Stimulated activated CD8-positive, alpha-beta memory T cell treated with anti-CD3 and anti-CD28 coated beads, Interleukin-15, amount 100 ng/mL, for 48 hours (primary cell): ENCODE measurements around the gene DNAI1.

Source experiments
- DNase-seq, 2 donors: peaks; one replicate each; pipeline ENCODE4 v3.0.0-alpha.2; 2020; ENCODE audit warnings: low read depth in 2 of 2

DNAI1 gene

GRCh38 chr9:34541540-34541939, 82.9 kb downstream of the DNAI1 start:
- no peak for DNase-seq

GRCh38 chr9:34544035-34544434, 85.4 kb downstream of the DNAI1 start:
- no peak for DNase-seq

- no peak for DNase-seq
Observed at GRCh38 chr9:34545497-34545896, 86.9 kb downstream of the DNAI1 start.

GRCh38 chr9:34546102-34546833, 87.7 kb downstream of the DNAI1 start:
- DNase-seq, result no peak

GRCh38 chr9:34546834-34547827, 88.5 kb downstream of the DNAI1 start:
- DNase-seq, result peak; percentile 45 to 50

GRCh38 chr9:34547960-34548611, 89.5 kb downstream of the DNAI1 start:
- DNase-seq, result no peak

- DNase-seq, result no peak
Observed at GRCh38 chr9:34549407-34549732, 90.8 kb downstream of the DNAI1 start.

GRCh38 chr9:34550016-34550680, 91.5 kb downstream of the DNAI1 start:
- DNase-seq, result no peak

GRCh38 chr9:34550681-34551270, 92.2 kb downstream of the DNAI1 start:
- DNase-seq, result no peak

- DNase-seq, result no peak
Observed at GRCh38 chr9:34551751-34552605, 93.4 kb downstream of the DNAI1 start.

GRCh38 chr9:34552606-34552981, 94.0 kb downstream of the DNAI1 start:
- no peak for DNase-seq

GRCh38 chr9:34552986-34553385, 94.4 kb downstream of the DNAI1 start:
- no peak for DNase-seq

- no peak for DNase-seq
Observed at GRCh38 chr9:34553511-34554021, 95.0 kb downstream of the DNAI1 start.

GRCh38 chr9:34554211-34555001, 95.8 kb downstream of the DNAI1 start:
- no peak for DNase-seq

- DNase-seq, result no peak
Observed at GRCh38 chr9:34555002-34555348, 96.4 kb downstream of the DNAI1 start.

- no peak for DNase-seq
Observed at GRCh38 chr9:34555500-34555899, 96.9 kb downstream of the DNAI1 start.

- no peak for DNase-seq
Observed at GRCh38 chr9:34555936-34556525, 97.4 kb downstream of the DNAI1 start.

GRCh38 chr9:34556949-34557348, 98.3 kb downstream of the DNAI1 start:
- no peak for DNase-seq
